ENCODE measurements around the gene BMPER. TPM values are rescaled to one million over a fixed set of nuclear protein-coding genes. Genes with fewer than 3 reads are reported as not detected.

Gene BMPER
- total and polyA plus RNA-seq, 3 experiments from 2014 or later = not detected

DNA sequence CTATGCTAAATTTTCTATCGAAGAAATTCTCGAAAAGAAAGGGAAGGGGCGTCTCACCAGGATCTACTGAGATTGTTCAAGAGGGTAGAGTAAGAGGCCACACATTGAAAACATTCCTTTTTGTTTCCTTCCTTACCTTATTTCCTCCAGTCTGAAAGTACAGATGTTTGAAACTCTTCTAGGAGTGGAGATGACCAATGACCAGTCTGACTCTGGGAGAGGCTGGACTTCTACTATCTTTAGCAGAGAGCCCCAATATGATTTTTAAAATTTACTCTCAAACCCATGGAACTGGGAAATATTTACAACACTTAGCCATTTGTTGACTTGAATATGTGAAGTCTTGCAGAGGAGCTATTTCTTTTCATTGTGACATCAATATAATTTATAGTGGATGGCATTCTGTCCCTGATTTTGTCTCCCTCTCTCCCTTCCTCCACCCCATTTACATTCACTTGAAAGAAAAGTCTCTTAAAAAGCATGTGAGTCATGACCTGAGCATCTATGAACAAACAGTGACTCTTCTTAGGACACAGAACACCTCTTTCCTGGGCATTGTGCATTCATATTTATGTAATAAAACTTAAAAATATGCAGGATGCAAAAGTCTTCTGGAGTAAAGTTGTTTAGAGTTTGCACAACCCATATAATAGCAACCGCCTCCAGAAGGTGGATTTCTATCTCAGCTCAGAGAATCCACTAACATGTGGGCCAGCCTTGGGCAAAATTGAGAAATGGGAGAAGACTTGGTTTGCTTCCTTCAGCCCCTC, 31.2 kb upstream of the BMPER start:
- H3K4me1 Mint-ChIP-seq = no peaks in the 10 kb centered on the region
- H3K36me3 ChIP-seq (ENCODE audit: insufficient read depth, low read length) = no peaks in the 10 kb centered on the region
- no peak for DNase-seq

DNA sequence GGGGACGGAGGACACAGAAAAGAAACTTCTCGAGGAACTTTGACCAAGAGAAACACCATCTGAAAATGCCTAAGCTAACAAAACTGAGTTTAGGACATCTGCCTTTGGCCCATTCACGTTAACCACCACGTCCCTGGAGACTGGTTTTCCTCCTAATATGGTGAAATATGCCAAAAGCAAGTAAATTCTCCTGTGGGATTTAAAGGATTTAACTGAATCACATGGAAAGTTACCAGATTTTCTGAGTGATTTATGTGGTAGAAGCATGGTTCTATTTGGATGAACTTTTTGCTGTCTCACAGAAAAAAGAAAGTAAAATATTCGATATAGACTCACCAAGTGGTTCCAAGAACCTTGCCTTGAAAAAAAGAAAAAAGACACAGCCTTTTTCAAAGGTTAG, 30.4 kb upstream of the BMPER start:
- no peaks in the 10 kb centered on the region for H3K4me1 ChIP-seq (ENCODE audit: insufficient read depth, low read length)
- peaks cover 0 to 2% (median 0%) of the 10 kb centered on the region in 5 donors for H3K9me3 Mint-ChIP-seq
- H3K36me3 Mint-ChIP-seq = no peaks in the 10 kb centered on the region
- ChIA-PET CTCF (no interaction called here), POLR2A (no interaction called here)
- H3K4me3 ChIP-seq (ENCODE audit: low read length) = no peak overlapping the region
- no peaks in the 10 kb centered on the region for H3K27me3 ChIP-seq (ENCODE audit: insufficient read depth, low read length, poor library complexity, severe bottlenecking)
- H3K4me3 Mint-ChIP-seq = no peak overlapping the region
- H3K9me3 ChIP-seq (ENCODE audit: low read length) = no peaks in the 10 kb centered on the region
- H3K27ac ChIP-seq (ENCODE audit: low read depth, low read length) = no peak overlapping the region
- H3K27ac Mint-ChIP-seq = no peak overlapping the region
- no peaks in the 10 kb centered on the region for H3K36me3 ChIP-seq (ENCODE audit: insufficient read depth, low read length)
- H3K27me3 Mint-ChIP-seq = peaks cover 2 to 4% of the 10 kb centered on the region in 2 donors
- DNase-seq = no peak
- H3K4me1 Mint-ChIP-seq = no peaks in the 10 kb centered on the region

More for the DNA sequence above, 31.2 kb upstream of the BMPER start:
- H3K27ac Mint-ChIP-seq = no peak overlapping the region
- H3K27me3 Mint-ChIP-seq = peaks cover 2 to 4% of the 10 kb centered on the region in 2 donors
- CTCF ChIA-PET = no interaction called here
- no peak overlapping the region for H3K27ac ChIP-seq (ENCODE audit: low read depth, low read length)
- no peak overlapping the region for H3K4me3 ChIP-seq (ENCODE audit: low read length)
- POLR2A ChIA-PET = no interaction called here
- H3K9me3 ChIP-seq (ENCODE audit: low read length) = no peaks in the 10 kb centered on the region
- no peaks in the 10 kb centered on the region for H3K27me3 ChIP-seq (ENCODE audit: insufficient read depth, low read length, poor library complexity, severe bottlenecking)
- no peaks in the 10 kb centered on the region for H3K4me1 ChIP-seq (ENCODE audit: insufficient read depth, low read length)
- H3K36me3 Mint-ChIP-seq = no peaks in the 10 kb centered on the region
- peaks cover 0 to 2% (median 0%) of the 10 kb centered on the region in 5 donors for H3K9me3 Mint-ChIP-seq
- H3K4me3 Mint-ChIP-seq = no peak overlapping the region

DNA sequence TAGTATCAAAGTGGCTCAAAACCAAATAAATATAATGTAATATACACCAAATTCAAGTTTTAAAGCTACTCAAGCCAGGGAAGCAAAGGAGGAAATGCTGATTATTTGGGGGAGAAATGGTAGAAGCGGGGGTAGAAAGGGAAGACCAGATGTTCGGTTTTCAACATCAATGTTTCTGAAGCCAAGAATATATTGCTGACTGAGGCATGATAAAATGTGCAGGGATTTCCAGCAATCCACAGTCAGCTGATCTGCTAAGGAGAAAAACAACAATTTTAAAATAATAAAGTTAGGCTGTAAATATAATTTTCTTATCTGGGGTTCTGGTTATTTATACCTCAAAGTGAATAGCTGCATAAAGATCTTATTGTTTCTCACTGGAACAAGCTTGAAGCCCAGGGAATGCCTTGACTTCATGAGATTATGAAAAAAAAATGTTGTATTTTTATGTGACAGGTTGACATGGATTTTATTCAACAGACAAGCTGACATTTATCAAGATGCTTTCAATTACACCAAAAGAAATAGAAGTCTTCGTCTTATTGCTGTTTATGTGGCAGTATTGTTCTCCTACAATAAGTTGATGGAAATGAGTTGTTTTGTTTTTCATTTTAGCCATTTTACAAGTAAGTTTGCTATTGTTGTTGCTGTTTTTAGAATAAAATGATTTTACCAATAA, 28.6 kb upstream of the BMPER start:
- Mint-ChIP-seq H3K27me3 (peaks cover 2 to 7% of the 10 kb centered on the region in 2 donors), H3K27ac (no peak overlapping the region), H3K36me3 (peaks cover 0 to 3% (median 0%) of the 10 kb centered on the region in 3 donors), H3K4me3 (no peak overlapping the region), H3K9me3 (peaks cover 0 to 2% (median 0%) of the 10 kb centered on the region in 5 donors), H3K4me1 (no peaks in the 10 kb centered on the region)
- Histone ChIP-seq H3K4me3 (ENCODE audit: low read length) (no peak overlapping the region), H3K36me3 (ENCODE audit: insufficient read depth, low read length) (no peaks in the 10 kb centered on the region), H3K4me1 (ENCODE audit: insufficient read depth, low read length) (no peaks in the 10 kb centered on the region), H3K9me3 (ENCODE audit: low read length) (no peaks in the 10 kb centered on the region), H3K27me3 (ENCODE audit: insufficient read depth, low read length, poor library complexity, severe bottlenecking) (no peaks in the 10 kb centered on the region), H3K27ac (ENCODE audit: low read depth, low read length) (no peak overlapping the region)
- CTCF ChIA-PET = no interaction called here
- POLR2A ChIA-PET = no interaction called here
- DNase-seq = no peak

DNA sequence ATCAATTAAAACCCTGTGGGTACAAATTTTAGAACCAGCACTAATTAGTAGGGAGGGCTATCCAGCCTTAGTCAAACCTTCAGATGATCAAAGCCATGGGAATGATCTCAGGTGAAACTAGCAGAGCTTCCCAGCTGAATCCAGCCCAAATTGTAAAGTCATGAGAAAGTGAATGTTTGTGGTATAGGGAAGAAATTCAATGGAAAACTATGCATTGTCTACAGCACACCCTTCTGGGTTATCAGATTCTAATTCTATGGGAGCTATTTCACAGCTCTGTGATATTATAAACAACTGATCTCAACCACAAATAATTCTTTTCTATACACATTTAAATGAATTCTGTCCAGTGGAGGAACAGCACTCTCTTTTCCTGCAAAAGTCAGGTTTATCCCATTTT, 24.6 kb upstream of the BMPER start:
- Mint-ChIP-seq H3K27ac (no peak overlapping the region), H3K36me3 (peaks cover 0 to 3% (median 0%) of the 10 kb centered on the region in 3 donors), H3K4me3 (no peak overlapping the region), H3K4me1 (no peaks in the 10 kb centered on the region), H3K27me3 (peaks cover 0 to 13% of the 10 kb centered on the region in 2 donors), H3K9me3 (peaks cover 0 to 2% (median 0%) of the 10 kb centered on the region in 5 donors)
- ChIA-PET CTCF (interaction anchor here (1.2 to 1.6 kb wide), 2 partner anchors 9 to 14 kb away, joined by 3 to 8 read pairs; no protein-coding TSS in a partner anchor), POLR2A (no interaction called here)
- Histone ChIP-seq H3K27me3 (ENCODE audit: insufficient read depth, low read length, poor library complexity, severe bottlenecking) (no peaks in the 10 kb centered on the region), H3K36me3 (ENCODE audit: insufficient read depth, low read length) (no peaks in the 10 kb centered on the region), H3K9me3 (ENCODE audit: low read length) (no peaks in the 10 kb centered on the region), H3K4me1 (ENCODE audit: insufficient read depth, low read length) (no peaks in the 10 kb centered on the region), H3K27ac (ENCODE audit: low read depth, low read length) (no peak overlapping the region), H3K4me3 (ENCODE audit: low read length) (no peak overlapping the region)
- DNase-seq = no peak

DNA sequence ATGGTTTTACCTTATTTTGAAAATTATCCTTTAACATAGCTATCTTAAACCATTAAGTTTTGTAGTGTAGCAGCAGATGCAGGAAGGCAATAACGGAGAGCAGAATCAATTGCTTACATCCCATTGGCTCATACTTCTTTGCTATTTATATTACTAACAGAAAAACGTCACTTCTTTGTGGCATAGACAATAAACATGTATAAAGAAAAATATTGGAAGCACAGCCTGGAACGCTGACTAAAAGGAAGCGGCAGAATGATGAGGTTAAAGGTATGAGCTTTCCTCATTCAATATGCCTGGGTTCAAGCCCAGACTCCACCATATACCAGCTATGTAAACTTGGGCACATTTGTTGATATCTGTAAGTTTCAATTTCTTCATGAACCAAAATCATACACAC, 24.0 kb upstream of the BMPER start:
- ChIA-PET CTCF (interaction anchor here (1.2 to 1.6 kb wide), 2 partner anchors 10 to 14 kb away, joined by 3 to 8 read pairs; no protein-coding TSS in a partner anchor), POLR2A (no interaction called here)
- no peak overlapping the region for H3K27ac ChIP-seq (ENCODE audit: low read depth, low read length)
- no peaks in the 10 kb centered on the region for H3K4me1 Mint-ChIP-seq
- H3K36me3 ChIP-seq (ENCODE audit: insufficient read depth, low read length) = no peaks in the 10 kb centered on the region
- peaks cover 0 to 3% (median 0%) of the 10 kb centered on the region in 3 donors for H3K36me3 Mint-ChIP-seq
- DNase-seq = no peak
- H3K4me1 ChIP-seq (ENCODE audit: insufficient read depth, low read length) = no peaks in the 10 kb centered on the region
- H3K9me3 Mint-ChIP-seq = peaks cover 0 to 2% (median 0%) of the 10 kb centered on the region in 5 donors
- peaks cover 0 to 16% of the 10 kb centered on the region in 2 donors for H3K27me3 Mint-ChIP-seq
- H3K4me3 ChIP-seq (ENCODE audit: low read length) = no peak overlapping the region
- no peak overlapping the region for H3K27ac Mint-ChIP-seq
- H3K9me3 ChIP-seq (ENCODE audit: low read length) = no peaks in the 10 kb centered on the region
- no peaks in the 10 kb centered on the region for H3K27me3 ChIP-seq (ENCODE audit: insufficient read depth, low read length, poor library complexity, severe bottlenecking)
- H3K4me3 Mint-ChIP-seq = no peak overlapping the region

DNA sequence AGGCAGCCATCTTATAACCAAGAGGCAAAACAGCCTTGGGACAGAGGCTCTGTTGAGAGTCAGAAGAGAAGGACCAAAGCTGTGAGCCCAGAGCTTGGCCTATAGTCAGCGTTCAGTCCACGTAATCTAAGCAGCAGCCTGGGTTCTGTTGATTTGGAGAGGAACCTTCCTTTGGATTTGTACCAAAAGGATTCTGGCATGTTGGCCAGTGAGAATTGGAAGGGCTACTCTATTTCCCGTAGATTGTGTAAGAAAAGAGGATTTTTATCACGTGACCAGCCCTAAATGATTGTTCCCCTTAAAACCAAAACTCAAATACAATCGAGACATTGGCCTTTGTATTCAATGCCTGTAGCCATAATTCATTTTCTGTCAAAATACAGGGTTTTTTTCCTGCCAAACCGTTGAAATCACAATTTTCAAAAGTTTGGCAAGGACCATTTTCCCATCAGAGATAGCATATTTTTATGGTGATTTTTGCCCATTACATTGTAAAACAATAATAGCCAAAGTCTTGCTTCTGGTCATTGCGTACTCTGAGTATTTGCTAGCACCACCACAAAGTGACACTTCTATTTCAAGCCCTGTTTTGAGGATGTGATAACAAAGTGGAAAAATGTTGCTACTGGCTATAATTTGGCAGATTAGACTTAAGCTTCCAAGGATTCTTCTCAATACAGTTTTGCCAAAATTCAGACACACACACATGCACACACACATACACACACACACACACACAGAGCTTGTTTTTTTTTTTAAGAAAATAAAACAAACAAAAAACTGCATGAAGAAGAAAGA, 23.1 kb upstream of the BMPER start:
- Mint-ChIP-seq H3K9me3 (peaks cover 0 to 2% (median 0%) of the 10 kb centered on the region in 5 donors), H3K4me1 (no peaks in the 10 kb centered on the region)

DNA sequence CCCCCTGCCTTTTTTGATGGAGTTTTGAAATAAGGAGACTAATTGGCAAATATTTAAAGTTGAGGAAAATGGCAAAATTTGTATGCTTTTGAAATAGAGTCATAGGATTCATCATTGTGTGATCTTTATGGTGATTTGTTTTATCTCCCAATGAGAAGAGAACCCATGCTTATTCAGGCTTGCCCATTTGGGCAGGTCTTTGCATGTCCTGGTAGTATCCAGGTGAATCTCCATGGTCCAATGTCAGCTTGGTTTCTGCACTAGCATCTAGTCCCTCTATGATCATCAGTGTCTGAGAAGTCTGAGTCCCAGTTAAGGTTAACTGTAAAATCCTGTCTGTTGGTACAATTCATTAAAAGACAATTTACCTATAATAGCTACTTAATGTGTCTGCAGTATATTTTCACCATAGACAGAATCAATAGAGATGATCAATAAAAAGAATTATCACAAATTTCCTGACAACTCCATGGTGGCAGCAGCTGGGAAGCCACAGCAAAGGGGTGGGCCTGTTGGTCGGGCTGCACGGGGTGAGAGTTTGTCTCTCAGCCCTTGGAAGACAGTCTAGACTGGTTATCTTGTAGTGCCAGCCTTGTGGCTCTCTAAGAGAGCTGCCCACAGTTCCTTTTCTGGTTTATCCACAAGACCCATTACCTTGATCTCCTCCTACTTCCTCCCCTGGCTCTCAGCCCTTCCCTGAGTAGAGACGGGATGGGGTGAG, 22.2 kb upstream of the BMPER start:
- Mint-ChIP-seq H3K27ac (no peak overlapping the region), H3K36me3 (peaks cover 0 to 3% (median 0%) of the 10 kb centered on the region in 3 donors), H3K4me1 (no peaks in the 10 kb centered on the region), H3K9me3 (peaks cover 0 to 2% (median 0%) of the 10 kb centered on the region in 5 donors), H3K27me3 (peaks cover 0 to 25% of the 10 kb centered on the region in 2 donors), H3K4me3 (no peak overlapping the region)
- Histone ChIP-seq H3K9me3 (ENCODE audit: low read length) (no peaks in the 10 kb centered on the region), H3K27ac (ENCODE audit: low read depth, low read length) (no peak overlapping the region), H3K4me3 (ENCODE audit: low read length) (no peak overlapping the region), H3K36me3 (ENCODE audit: insufficient read depth, low read length) (no peaks in the 10 kb centered on the region), H3K4me1 (ENCODE audit: insufficient read depth, low read length) (no peaks in the 10 kb centered on the region), H3K27me3 (ENCODE audit: insufficient read depth, low read length, poor library complexity, severe bottlenecking) (no peaks in the 10 kb centered on the region)
- no peak for DNase-seq
- ChIA-PET POLR2A (no interaction called here), CTCF (interaction anchor here (1.2 kb wide), 1 partner anchor 12 kb away, joined by 3 read pairs; no protein-coding TSS in a partner anchor)

More for the DNA sequence above, 23.1 kb upstream of the BMPER start:
- DNase-seq = no peak
- peaks cover 0 to 21% of the 10 kb centered on the region in 2 donors for H3K27me3 Mint-ChIP-seq
- Histone ChIP-seq H3K36me3 (ENCODE audit: insufficient read depth, low read length) (no peaks in the 10 kb centered on the region), H3K27ac (ENCODE audit: low read depth, low read length) (no peak overlapping the region), H3K4me1 (ENCODE audit: insufficient read depth, low read length) (no peaks in the 10 kb centered on the region), H3K4me3 (ENCODE audit: low read length) (no peak overlapping the region), H3K27me3 (ENCODE audit: insufficient read depth, low read length, poor library complexity, severe bottlenecking) (no peaks in the 10 kb centered on the region), H3K9me3 (ENCODE audit: low read length) (no peaks in the 10 kb centered on the region)
- ChIA-PET POLR2A (no interaction called here), CTCF (interaction anchor here (1.2 kb wide), 1 partner anchor 13 kb away, joined by 3 read pairs; no protein-coding TSS in a partner anchor)
- H3K4me3 Mint-ChIP-seq = no peak overlapping the region
- no peak overlapping the region for H3K27ac Mint-ChIP-seq
- peaks cover 0 to 3% (median 0%) of the 10 kb centered on the region in 3 donors for H3K36me3 Mint-ChIP-seq
